Measurements from ENCODE around the gene UBAC2.

The UBAC2 gene

DNA sequence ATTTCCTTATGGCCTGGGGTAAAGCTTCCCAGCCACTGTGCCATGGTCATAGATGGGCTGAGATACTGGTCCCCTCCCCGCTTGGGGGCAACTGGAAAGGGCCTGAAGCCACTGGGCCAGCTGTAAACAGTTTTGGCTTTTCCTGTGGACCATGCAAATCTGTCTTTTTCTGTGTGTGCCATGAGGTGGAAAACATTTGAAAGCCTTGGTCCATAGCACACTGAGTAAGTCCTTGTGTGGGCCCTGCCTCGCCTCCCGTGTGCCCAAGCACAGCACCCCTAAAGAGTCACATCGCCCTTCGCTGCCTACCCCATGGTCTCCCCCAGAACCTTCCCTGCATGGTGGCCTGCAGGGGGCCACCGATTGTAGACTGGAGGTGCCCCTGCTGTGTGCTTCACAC lies 158.9 kb downstream of the UBAC2 start:
- no peak for DNase-seq (ENCODE audit: low spot score)

DNA sequence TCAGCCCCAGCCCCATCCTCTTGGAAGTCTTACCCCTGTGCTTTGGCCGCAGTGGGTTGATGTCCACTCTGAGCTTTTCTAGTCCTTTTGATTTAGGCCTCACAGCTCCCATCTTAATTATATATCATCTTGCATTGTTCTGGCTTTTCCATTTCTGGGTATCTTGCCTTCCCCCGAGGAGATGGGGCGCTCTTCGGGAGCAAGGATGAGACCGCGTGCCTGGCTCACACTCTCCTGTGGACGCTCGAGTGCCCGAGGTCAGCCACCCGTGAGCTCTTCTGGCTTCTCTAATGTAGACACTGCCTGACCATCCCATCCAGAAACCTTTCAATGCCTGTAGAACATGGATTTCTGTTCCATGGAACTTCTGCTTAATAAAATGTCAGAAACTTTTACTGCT lies 160.0 kb downstream of the UBAC2 start:
- no peak for DNase-seq (ENCODE audit: low spot score)

DNA sequence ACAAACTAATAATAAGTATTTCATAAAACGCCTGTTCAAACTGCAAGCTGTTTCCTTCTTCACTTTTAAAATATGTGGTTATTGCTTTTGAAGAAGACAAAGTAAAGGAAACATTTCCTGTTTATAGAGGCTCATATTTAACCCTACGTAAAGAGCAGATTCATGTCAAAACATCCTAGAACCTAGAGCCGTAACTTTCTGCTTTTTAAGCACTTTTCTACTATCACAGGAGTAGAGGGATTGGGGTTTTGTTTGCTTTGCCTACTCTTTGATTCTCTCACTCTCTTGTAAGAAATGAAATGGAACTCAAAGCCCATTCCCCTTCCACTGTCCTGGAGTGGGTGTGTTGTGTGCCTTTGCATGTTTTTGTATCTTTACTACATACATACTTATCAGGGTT lies 160.5 kb downstream of the UBAC2 start:
- no peak for DNase-seq (ENCODE audit: low spot score)

DNA sequence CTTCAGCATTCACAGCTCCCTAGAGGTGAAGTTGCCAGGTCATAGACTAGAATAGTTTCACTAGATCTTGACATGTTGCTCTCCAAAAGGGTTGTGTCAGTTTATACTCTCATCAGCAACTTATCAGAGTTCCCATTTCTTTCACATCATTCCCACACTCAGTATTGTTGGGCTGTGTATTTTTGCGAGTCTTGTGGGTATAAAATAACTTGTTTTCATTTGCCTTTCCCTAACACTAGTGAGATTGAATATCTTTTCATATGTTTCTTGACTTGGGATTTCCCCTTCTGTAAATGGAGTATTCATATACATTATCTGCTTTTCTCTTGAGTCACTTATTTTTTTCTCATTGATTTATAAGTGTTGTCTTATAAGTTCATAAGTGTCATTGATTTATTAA lies 161.7 kb downstream of the UBAC2 start:
- no peak for DNase-seq (ENCODE audit: low spot score)

DNA sequence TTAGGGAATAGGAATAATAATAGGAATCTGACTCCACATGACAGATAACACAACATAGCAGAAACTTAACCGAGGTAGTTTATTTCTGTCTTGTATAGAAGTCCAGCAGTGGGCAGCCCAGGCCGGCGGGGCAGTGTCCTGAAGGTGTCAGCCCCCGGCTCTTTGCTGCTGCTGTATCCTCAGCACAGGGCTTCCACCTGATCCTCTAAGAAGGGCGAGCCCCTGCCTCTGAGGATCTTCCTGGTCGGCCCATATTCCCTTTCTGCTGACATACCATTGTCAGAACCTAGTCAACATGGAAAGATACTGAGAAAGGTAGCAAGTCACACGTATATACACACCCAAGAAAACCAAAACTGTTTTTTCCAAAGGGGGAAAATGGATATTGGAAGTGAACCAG lies 162.7 kb downstream of the UBAC2 start:
- no peak for DNase-seq (ENCODE audit: low spot score)

DNA sequence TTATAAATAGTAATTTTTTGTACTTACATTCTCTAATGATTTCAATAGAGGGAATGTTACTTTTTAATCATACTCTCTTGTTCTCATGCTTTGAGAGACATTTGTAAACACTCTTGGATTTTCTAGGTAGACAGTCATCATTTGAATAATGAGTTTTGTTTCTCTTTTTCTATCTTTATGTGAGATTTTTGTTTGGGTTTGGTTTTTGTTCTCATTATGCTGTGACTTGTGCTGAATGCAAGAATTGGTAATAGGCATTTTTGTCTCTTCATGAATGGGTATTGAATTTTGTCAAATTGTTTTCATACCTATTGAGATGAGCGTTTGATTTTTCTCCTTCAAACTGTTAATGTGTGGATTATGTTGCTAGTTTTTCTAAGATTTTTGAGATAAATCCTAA lies 163.3 kb downstream of the UBAC2 start:
- DNase-seq (ENCODE audit: low spot score): no peak

DNA sequence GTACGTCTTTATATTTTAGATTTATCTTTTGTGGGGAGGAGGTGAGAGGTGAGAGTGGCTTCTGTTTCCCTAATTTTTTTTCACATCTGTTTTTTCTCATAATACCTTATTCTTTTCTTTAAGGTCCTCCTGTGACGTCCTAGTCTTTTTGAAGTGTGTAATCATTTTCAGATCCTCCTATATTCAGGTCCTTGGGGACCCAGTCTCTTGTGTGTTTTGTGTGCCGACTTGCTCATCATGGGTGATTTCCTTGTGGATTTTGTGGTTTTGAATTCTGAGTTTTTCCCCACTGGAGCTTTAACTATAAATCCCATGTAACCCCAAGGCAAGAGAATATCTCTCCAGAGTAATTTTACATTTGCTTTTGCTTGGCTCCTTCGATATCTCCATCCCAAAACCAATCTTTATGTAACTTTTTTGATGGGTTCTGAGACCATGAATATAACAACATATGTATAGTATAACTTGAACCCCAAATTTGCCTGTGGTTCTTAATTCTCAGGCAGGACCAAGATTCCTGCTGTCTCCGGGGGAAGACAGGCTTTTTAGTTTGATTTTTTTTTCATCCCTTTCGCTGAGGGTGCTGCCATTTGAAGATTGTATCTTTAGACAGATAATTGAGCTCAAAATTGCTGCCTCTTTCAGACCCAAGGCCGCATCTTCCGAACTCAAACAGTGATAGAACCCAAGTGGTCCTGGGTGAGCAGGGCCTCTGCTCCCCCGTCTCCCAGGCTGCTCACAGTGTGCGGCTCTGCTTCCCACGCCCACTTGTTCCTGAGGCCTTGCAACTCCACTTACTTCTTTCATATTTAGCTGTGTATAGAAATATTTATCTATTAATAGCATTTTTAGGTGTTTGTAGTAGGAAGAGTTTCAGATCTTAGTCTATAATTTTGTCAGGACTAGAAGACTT lies 165.7 kb downstream of the UBAC2 start:
- DNase-seq (ENCODE audit: low spot score): no peak

DNA sequence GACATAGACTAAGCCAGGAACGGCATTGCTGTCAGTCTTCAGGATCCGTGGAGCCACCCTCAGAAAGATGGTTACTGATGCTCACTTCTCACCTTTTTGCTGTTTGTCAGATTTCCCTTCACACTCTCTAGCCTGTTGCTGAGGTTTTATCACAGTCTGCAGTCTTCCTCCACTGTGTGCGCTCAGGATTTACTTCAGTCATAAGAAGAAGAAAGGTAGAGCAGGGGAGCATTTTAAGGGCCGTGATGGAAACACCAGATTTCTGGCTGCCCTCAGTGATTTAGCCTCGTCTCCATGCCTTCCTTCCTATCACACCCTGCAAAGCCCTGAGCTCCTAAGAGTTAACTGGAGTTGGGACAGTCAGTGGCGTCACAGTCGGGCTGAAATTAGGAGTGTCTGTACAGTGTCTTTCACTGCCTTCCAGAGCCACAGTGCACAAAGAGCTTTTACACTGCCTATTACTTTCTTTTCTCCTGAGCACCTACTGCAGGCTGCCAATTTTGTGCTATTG lies 166.5 kb downstream of the UBAC2 start:
- no peak for DNase-seq (ENCODE audit: low spot score)

DNA sequence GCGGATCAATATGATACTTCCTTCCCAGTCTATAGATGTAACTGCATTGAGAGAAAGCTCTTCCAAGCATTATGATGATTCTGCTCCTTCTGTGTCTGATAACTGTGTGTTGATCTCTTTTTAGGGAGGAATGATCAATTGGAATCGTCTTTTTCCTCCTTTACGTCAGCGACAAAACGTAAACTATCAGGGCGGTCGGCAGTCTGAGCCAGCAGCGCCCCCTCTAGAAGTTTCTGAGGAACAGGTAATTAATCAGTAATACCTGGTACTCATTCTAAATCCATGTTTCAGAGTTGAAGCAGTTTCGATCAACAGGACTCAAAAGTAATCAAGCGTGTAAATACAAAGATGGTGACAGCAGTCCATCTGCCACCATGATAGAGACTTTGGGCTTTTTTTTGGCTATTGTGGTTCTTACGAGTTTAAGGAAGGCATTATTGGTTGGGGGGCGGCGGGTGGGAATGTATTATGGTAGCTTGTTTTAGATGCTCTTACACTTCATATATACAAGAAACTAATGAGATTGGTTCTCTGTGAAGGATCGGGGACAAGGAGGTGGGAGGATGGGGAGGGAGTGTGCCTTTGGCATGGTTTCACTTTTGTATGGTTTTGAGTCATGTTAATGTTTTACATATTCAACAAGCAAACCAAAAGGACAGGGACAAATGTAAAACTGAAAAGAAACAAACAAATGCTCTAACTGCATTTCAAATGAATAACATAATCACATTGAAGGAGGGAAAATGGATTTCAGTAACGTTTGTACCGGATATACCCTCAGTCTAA lies 167.2 kb downstream of the UBAC2 start:
- no peak for DNase-seq (ENCODE audit: low spot score)

DNA sequence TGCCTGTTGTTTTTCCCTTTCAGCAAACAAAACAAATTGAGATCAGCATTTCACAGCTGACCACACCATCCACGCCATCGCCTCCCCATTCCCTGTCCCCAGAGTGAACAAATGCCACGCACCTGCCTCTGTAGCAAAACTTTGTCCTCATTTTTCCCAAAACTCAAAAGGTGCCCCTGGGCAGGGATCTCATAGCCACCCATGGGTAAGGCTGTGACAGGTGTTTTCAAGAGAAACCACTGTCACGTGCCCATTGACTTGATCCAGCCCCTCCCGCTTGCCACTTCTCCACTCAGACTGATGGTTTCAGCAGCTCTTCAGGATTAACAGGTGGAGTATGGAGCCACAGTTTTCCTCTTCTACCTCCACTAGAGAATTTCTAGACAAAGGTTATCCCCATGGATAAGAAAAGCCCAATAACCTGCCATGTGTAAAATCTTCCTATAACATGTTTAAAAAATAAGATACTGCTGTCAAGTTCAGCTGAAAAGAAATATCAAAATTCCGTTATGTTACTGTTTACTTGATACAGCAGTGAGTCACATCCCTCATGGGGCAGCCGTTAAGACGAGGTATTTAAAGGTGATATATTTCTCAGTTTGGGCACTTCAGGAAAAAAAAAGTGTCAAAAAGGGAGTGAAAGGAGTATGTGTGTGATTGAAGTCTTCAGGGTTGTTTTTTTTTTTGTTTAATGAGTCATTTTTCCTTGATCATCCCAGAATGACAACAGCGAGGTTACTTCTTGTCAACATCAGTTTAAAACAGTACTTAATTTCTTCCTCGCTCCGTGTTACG lies 170.0 kb downstream of the UBAC2 start:
- DNase-seq (ENCODE audit: low spot score): no peak

DNA sequence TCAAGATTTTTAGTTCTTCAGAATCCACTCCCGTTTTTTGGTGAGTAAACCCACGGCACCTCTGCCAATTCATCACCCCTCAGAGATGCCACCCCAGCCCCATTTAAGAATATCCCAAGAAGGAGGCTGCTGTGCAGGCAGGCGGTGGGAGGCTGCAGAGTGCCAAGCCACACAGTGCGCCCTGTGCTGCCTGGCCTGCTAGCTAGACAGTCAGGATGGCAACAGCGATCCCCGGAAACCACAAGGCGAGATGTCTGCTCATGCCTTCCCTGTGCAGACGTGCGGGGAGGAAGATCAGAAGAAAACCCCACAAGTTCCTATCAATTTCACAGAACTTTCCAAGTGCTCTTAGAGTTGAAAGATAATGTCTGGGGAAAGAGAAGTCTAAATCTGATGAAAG lies 171.3 kb downstream of the UBAC2 start:
- peak; percentile 73 for DNase-seq (ENCODE audit: low spot score)

DNA sequence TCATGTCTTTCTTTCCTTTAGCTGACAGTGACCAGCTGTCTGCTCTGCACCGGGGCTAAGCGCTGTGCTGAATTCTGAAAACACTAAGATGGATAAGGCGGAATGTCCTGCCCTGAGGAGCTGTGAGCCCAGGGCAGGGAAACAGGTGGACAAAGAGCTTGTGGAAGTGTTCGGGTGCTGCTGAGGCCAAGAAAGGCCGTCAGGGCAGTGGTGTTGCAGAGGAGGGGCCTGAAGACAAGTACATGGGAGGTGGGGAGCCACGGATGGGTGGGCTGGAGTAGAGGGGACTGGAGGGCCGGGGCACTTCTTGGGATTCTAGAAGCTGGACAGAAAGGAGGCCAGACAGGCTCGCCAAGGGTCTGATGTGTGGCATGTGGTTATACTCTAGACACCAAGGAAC lies 172.8 kb downstream of the UBAC2 start:
- DNase-seq (ENCODE audit: low spot score): no peak

DNA sequence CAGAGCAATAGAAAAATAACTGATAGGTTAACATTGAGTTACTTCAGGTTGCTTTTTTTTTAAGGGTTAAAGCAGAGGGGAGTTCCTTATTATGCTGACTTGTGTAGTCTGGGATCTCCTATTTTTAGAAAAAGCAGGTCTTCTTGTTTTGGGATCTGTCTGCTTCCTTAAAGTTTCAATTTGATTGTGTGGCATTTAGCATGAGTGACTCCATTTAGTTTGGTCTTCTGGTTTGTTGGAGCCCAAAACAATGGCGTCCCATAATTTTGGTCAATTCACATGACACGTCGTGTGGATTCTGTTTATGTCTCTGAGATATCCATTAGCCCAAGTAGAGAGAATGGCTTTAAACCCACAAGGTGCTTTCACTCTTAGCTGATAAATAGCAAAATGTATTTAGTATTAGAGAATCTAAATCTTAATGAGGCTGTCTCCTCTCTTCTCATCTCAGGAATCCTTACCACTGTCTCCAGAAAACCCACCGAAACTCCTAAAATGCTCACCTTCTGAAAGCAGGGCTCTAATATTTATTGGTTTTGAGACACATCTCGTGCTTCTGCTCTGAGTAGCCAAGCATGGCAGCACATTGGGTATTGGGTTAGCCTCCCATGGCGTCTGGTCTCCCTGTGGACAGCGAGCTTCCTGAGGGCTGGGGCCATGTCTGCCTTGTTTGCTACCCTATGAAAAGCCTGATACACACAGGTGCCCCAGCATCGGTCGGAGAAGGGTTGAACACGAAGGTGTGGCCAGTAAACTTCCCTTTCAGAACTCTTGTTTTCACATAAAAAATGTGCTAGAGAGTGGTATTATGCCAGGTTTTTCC lies 173.7 kb downstream of the UBAC2 start:
- DNase-seq (ENCODE audit: low spot score): no peak

DNA sequence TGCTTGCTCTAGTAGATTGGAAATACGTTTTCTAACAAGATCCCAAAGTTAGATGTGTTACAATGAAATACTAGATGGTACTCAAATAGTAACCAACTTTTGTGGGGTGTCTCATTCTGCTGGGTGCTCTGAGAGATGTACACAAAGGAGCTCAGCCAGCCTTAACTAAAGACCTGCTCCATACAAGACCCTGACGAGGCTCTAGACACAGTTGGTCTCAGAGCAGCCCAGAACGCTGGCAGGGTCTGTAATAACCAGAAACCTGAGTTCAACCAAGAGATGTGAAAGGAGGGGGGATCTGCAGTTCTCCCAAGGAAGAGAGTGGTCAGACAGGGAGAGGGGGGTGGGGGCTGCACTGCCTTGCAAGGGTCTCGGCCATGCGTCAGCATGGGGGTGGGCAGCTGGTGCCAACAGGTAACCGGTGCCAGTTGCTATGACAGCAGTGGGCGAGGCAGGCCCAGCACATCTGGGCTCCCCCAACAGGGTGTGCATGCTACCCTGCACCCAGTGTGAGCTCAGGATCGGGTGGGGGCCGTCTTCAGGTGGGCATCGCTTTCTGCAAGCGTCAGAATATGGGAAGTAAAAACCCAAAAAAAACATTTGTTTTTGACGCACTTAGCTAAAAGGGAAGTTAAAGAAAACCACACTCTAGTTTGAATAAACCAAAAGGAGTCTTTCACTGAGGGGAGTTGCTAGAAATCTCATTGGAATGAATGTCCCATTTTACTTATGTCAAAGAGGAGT lies 174.5 kb downstream of the UBAC2 start:
- no peak for DNase-seq (ENCODE audit: low spot score)

DNA sequence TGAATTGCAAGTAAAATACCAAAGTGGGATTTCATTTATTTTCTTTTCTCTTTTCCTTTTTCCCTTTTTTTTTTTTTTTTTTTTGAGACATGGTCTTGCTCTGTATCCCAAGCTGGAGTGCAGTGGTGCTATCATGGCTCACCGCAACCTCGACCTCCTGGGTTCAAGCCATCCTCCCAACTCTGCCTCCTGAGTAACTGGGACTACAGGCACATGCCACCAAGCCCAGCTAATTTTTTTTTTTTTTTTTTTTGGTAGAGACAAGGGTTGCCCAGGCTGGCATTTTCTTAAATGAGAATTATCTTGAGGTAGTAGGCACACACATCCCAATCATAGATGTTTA lies 175.1 kb downstream of the UBAC2 start:
- no peak for DNase-seq (ENCODE audit: low spot score)

DNA sequence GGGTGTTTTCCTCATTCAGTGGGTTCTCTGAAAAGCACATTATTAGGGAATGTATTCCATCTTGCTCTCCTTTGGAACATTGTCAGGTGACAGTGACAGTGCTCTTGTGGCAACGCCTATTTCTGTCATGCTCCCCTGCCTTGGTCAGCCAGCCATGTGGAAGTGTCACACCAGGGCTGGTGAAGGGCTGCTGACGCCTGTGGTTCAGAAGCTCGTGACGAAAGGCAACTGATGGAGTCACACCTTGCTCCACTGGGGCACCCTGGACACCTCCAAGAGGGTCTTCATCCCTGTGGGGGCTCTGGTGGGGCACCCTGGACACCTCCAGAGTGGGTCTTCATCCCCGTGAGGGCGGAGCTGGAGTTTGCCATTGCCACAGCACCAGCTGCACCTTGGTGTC lies 175.5 kb downstream of the UBAC2 start:
- DNase-seq (ENCODE audit: low spot score): no peak

DNA sequence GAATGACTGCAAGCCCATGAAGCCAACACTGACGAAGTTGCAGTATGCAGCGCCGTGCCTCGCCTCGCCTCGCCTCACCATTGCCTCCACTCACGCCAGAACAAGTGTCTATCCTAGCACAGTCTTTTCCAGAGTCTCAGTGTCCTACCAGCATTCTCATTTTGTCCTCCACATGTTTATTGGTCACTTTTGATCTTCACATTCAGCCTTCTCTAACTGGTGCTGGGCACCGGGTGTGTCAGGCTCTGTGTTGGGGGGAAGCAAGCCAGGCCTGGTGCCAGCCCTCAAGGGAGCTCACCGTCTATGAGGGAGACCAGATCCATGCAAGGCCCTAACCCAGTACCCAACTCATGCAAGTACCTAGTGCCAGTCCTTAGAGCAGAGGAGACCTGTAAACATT lies 176.3 kb downstream of the UBAC2 start:
- DNase-seq (ENCODE audit: low spot score): no peak

DNA sequence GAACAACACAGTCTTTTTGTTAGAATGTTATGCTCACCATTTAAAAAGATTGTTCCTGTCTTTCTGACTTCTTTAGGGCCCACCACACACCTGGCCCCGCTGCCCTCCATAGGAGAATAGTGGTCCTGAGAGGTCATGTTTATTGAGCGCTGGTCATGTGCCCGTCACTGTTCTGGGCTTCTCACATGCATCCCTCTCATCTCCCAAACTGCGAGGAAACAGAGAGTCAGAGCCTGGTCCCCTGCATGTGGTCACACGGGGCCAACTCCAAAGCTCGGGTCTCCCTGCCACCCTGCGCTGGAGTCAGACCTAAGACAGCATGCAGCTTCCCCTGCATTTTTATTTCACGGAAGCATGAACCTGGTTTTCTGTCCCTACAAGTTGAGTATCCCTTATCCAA lies 177.0 kb downstream of the UBAC2 start:
- no peak for DNase-seq (ENCODE audit: low spot score)

DNA sequence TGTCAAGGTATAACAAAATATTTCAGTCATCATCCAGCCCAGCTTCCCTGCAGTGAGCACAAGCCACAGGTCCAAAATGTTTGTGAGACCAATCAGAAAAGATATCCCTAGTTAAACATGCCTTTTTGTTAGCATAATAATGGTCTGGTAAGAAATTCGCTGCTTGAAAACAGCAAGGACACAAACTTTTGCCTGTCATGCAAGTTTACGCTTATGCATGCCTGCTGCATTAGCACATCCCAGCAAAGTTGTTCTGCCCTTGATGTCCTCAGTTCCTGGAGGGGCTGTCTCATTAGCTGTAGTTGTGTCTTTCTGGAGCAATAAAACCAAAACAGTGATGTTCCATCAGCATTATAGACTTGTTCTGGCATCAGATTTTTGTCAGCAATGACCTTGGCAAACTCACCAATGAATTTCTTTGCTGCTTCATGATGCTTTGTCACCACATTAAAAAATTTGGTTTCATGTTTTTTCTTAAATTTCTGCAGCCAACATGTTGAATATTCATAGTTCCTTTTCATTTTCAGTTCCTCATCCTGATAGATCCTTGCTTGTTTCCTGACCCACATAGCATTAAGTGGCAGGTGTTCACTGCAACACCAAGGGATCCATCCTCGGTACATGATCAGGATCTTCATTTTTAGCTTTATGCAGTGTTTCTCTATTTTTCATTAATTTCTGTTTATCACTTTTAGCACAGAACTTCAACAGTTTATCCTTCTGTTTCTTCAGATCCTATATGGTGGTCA lies 178.5 kb downstream of the UBAC2 start:
- no peak for DNase-seq (ENCODE audit: low spot score)
